ENCODE data around the gene SLC44A1. TPM values are rescaled to one million over a fixed set of nuclear protein-coding genes. Genes with fewer than 3 reads are reported as not detected.
A peak's percentile ranks its signal among the peaks of the same experiment; 100 is the strongest.

SLC44A1 gene
- total RNA-seq (2014; rRNA removed; shearing (Covaris generic)) = 30.8 and 35.8 TPM in 2 replicates

- peak; percentile 90 for DNase-seq
- H3K4me3 ChIP-seq (ENCODE audit: insufficient read depth, low read depth, low read length) = peak within 1 kb of the TSS; percentile 62
- H3K27me3 ChIP-seq (ENCODE audit: control insufficient read depth, insufficient read depth, low read length) = no peaks in the 10 kb centered on the region
- H3K36me3 ChIP-seq (replicated peaks; ENCODE audit: control insufficient read depth, insufficient read depth, low read length) = no peaks in the 10 kb centered on the region
These were observed at the start of gene SLC44A1 for GRCh38 chr9:105244003-105244733. TSS of gene SLC44A1 (plus strand) at chr9:105244651. CDS start at chr9:105244869, 218 bp downstream.

- Histone ChIP-seq H3K36me3 (replicated peaks; ENCODE audit: control insufficient read depth, insufficient read depth, low read length) (no peaks in the 10 kb centered on the region), H3K27me3 (ENCODE audit: control insufficient read depth, insufficient read depth, low read length) (no peaks in the 10 kb centered on the region), H3K4me3 (ENCODE audit: insufficient read depth, low read depth, low read length) (no peak overlapping the region)
- DNase-seq = no peak
These were observed 49.2 kb upstream of the SLC44A1 start for GRCh38 chr9:105195259-105195658.

- no peak overlapping the region for H3K4me3 ChIP-seq (ENCODE audit: insufficient read depth, low read depth, low read length)
- DNase-seq = peak; percentile 39
- H3K36me3 ChIP-seq (replicated peaks; ENCODE audit: control insufficient read depth, insufficient read depth, low read length) = no peaks in the 10 kb centered on the region
- no peaks in the 10 kb centered on the region for H3K27me3 ChIP-seq (ENCODE audit: control insufficient read depth, insufficient read depth, low read length)
These were observed 46.4 kb upstream of the SLC44A1 start for GRCh38 chr9:105198023-105198422.

- H3K27me3 ChIP-seq (ENCODE audit: control insufficient read depth, insufficient read depth, low read length) = no peaks in the 10 kb centered on the region
- no peak for DNase-seq
- H3K36me3 ChIP-seq (replicated peaks; ENCODE audit: control insufficient read depth, insufficient read depth, low read length) = no peaks in the 10 kb centered on the region
- no peak overlapping the region for H3K4me3 ChIP-seq (ENCODE audit: insufficient read depth, low read depth, low read length)
These were observed 45.6 kb upstream of the SLC44A1 start for GRCh38 chr9:105198865-105199264.

DNA sequence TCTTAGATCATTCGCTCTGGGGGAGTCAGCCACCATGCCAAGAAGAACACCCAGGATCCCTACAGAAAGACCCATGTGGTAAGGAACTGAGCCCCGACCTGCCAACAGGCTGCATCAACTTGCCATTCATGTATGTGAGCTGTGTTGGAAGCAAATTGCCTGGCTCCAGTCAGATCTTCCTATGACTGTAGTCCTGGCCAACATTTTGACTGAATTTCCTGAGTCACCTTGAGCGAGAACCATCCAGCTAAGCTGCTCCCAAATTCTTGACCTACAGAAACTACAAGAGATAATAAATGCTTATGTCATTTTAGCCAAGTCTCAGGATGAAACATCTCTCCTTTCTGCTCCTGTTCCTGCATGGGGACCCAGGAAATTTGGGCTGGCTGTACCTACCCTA lies 40.0 kb upstream of the SLC44A1 start:
- no peak for DNase-seq
- H3K4me3 ChIP-seq (ENCODE audit: insufficient read depth, low read depth, low read length) = no peak overlapping the region
- H3K27me3 ChIP-seq (ENCODE audit: control insufficient read depth, insufficient read depth, low read length) = no peaks in the 10 kb centered on the region
- no peaks in the 10 kb centered on the region for H3K36me3 ChIP-seq (replicated peaks; ENCODE audit: control insufficient read depth, insufficient read depth, low read length)

DNA sequence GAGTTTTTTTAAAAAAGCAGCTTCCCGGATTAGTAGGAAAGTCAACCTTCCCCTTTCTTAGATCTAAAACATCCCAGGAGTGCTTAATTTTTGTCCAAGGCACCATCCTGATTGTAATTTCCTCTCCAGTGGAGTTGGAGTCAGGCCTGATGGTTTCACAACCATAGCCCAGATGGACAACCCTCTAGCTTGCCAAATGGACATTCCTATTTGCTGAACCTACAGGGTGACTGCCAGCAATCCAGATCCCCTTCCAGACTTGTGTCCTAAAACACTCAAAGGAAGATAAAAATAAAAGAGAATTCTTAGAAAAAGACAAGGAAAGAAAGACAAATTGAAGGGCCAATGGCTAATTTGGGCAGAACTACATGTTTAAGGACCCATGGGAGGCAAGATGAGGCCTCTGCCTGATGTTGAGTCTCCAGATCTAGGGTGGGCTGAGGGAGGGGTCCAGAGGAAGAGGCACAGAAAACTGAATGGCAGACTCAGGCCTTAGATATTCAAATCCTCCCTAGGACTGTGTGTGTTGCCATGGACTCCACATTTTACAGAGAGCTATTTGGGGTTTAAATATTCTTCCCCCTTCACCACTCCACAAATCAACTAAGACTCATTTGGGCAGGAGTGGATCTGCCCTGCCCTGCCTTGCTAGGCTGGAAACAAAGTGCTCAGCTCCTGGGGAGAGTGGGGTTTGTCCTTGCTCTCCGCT lies 38.5 kb upstream of the SLC44A1 start:
- H3K27me3 ChIP-seq (ENCODE audit: control insufficient read depth, insufficient read depth, low read length) = no peaks in the 10 kb centered on the region
- H3K4me3 ChIP-seq (ENCODE audit: insufficient read depth, low read depth, low read length) = no peak overlapping the region
- DNase-seq = no peak
- H3K36me3 ChIP-seq (replicated peaks; ENCODE audit: control insufficient read depth, insufficient read depth, low read length) = no peaks in the 10 kb centered on the region

DNA sequence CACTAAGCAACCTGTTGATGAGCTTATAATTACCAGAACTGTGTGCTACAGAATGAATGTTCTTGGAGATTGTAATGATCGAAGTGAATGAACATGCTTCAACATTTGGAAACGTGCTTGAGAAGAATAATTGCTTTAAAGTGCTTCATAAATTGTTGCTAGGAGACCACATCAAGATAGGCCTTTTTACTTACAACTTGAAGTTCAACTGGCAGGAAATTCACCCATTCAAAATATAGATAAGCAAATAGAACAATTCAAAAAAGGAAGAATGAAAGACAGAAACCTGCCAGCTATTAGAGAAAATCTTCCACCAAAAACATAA lies 38.0 kb upstream of the SLC44A1 start:
- no peak overlapping the region for H3K4me3 ChIP-seq (ENCODE audit: insufficient read depth, low read depth, low read length)
- DNase-seq = no peak
- no peaks in the 10 kb centered on the region for H3K36me3 ChIP-seq (replicated peaks; ENCODE audit: control insufficient read depth, insufficient read depth, low read length)
- no peaks in the 10 kb centered on the region for H3K27me3 ChIP-seq (ENCODE audit: control insufficient read depth, insufficient read depth, low read length)

DNA sequence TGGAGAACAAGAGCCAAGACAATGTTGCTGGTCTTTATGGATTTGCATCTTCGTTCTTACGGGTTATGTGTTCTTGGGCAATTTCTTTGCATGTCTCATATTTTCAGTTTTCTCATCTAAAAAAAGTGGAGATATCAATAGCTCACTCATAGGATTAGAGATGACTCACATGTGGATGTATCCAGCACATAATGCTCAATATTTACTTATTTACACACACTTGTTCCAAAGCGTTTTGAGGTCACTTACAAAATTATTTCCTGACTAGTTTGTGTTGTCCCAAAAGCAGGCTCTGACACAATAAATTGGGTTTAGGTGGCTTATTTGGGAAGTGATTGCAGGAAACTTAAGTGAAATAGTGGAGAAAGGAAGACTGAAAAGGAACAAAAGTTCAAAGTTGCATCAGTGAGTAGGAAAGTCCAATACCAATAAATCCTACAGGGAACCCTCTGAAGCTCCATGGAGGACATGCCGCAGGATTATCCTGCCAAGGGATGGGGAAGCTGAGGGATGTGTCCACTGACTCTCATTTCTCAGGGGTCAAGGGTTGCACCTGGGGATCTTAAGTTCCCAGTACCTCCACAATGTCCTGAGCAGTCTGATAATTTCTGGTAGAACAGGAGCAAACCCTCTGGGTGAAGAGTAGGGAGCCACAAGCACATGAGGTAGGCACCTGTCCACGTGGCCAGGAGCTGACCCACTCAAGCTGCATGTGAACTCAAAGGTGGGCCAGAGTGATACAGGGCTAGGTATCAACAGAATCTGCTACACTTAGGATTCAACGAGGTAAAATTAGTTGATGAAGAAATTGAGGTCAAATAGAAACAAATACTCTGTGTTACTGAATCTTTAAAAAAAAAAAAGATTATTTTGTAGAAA lies 37.4 kb upstream of the SLC44A1 start:
- Histone ChIP-seq H3K4me3 (ENCODE audit: insufficient read depth, low read depth, low read length) (no peak overlapping the region), H3K27me3 (ENCODE audit: control insufficient read depth, insufficient read depth, low read length) (no peaks in the 10 kb centered on the region)
- DNase-seq = no peak

GRCh38 chr9:105216440-105217178 lies 27.8 kb upstream of the SLC44A1 start:
- no peaks in the 10 kb centered on the region for H3K27me3 ChIP-seq (ENCODE audit: control insufficient read depth, insufficient read depth, low read length)
- no peak for DNase-seq
- H3K4me3 ChIP-seq (ENCODE audit: insufficient read depth, low read depth, low read length) = no peak overlapping the region
- no peaks in the 10 kb centered on the region for H3K36me3 ChIP-seq (replicated peaks; ENCODE audit: control insufficient read depth, insufficient read depth, low read length)

More for the DNA sequence above, 37.4 kb upstream of the SLC44A1 start:
- H3K36me3 ChIP-seq (replicated peaks; ENCODE audit: control insufficient read depth, insufficient read depth, low read length) = no peaks in the 10 kb centered on the region

DNA sequence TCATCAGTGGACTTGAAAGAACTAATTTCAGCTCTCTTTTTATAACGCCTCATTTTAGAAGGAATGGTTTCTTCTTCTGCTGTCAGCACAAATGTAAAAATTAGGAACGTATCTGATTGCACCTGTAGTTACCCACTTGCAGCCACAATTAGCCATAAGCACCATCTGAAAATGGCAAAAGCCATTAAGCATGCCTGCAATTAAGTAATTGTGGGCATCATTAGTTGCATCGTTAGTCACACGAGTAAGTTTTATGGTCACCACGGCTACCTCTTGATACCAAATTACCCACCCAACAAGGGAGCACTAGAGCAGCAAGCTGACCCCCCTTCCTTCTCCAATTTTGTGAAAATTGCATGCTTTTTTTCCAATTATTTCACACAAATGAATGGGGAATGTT lies 25.8 kb upstream of the SLC44A1 start:
- Histone ChIP-seq H3K27me3 (ENCODE audit: control insufficient read depth, insufficient read depth, low read length) (no peaks in the 10 kb centered on the region), H3K4me3 (ENCODE audit: insufficient read depth, low read depth, low read length) (no peak overlapping the region), H3K36me3 (replicated peaks; ENCODE audit: control insufficient read depth, insufficient read depth, low read length) (no peaks in the 10 kb centered on the region)
- DNase-seq = no peak

DNA sequence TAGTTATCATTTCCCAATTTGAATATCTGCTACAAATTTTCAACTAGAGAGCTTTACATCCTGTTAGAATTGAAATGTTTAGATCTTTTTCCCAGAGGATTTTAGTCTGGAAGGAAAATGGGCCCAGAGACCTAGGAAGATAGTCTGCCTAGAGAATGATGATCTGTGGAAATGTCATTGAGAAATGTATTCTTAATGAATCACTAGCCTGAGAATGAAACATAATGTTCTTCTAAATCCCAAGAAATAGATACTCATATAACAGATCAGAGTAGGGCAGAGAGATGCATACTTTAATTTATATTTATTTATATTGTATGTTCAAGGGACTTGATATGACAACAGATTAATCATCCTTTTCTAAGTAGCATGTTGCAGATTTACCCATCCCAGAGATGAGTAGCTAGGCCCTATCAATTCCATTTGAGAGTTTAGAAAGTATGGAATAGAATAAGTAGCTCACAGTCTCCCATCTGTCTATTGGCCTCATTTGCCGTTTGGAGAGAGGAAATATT lies 25.1 kb upstream of the SLC44A1 start:
- no peak for DNase-seq
- Histone ChIP-seq H3K36me3 (replicated peaks; ENCODE audit: control insufficient read depth, insufficient read depth, low read length) (no peaks in the 10 kb centered on the region), H3K27me3 (ENCODE audit: control insufficient read depth, insufficient read depth, low read length) (no peaks in the 10 kb centered on the region), H3K4me3 (ENCODE audit: insufficient read depth, low read depth, low read length) (no peak overlapping the region)

DNA sequence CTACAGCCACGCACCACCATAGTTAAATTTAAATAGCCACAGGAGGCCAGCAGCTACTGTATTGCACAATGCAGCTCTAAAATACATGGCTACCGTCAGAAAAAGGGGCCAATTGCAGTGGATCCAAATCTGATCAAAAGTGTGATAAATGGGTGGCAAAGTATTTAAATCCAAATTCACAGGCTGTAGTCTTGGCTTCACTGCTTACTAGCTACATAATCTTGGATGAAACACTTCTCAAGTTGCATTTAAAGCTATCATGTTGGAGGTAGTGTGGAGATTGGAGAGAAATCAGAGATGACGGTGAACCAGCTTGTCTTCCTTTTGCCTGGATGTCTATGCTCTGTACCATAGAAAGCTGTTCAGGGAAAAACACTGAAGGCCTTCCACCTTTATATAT lies 24.0 kb upstream of the SLC44A1 start:
- no peak for DNase-seq
- no peak overlapping the region for H3K4me3 ChIP-seq (ENCODE audit: insufficient read depth, low read depth, low read length)
- H3K36me3 ChIP-seq (replicated peaks; ENCODE audit: control insufficient read depth, insufficient read depth, low read length) = no peaks in the 10 kb centered on the region
- H3K27me3 ChIP-seq (ENCODE audit: control insufficient read depth, insufficient read depth, low read length) = no peaks in the 10 kb centered on the region

- H3K4me3 ChIP-seq (ENCODE audit: insufficient read depth, low read depth, low read length) = no peak overlapping the region
- no peaks in the 10 kb centered on the region for H3K27me3 ChIP-seq (ENCODE audit: control insufficient read depth, insufficient read depth, low read length)
- no peak for DNase-seq
- no peaks in the 10 kb centered on the region for H3K36me3 ChIP-seq (replicated peaks; ENCODE audit: control insufficient read depth, insufficient read depth, low read length)
These were observed 20.8 kb upstream of the SLC44A1 start for GRCh38 chr9:105223544-105224140.

DNA sequence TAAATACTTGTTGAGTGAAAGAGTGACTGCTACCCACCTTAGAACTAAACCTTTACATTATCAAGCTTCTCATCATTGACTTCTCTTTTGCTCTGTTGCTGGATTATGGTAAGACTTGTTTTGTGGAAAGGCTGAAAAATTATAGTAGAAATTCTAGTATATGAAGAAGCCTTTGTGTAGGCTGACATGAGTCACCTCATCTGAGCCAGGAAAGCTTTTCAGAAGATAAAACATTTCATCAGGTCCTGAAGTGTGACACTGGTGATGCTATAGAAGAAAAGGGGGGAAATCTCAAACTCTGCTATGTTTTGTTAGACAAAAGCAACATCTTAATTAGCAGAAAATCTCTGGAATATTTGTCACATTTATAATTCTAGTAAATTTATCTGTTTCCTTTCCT lies 18.4 kb upstream of the SLC44A1 start:
- Histone ChIP-seq H3K36me3 (replicated peaks; ENCODE audit: control insufficient read depth, insufficient read depth, low read length) (no peaks in the 10 kb centered on the region), H3K27me3 (ENCODE audit: control insufficient read depth, insufficient read depth, low read length) (no peaks in the 10 kb centered on the region), H3K4me3 (ENCODE audit: insufficient read depth, low read depth, low read length) (no peak overlapping the region)
- DNase-seq = no peak
